SIG-M5 treated with dmso at 0.1 percent for 504 hours (cell line): ENCODE measurements around the gene TEX53.

Experiments used
- DNase-seq: peaks from one replicate; lab custom pipeline; 2025; ENCODE audit not compliant: unreplicated experiment; lab: John Stamatoyannopoulos, UW

TEX53 gene

DNA sequence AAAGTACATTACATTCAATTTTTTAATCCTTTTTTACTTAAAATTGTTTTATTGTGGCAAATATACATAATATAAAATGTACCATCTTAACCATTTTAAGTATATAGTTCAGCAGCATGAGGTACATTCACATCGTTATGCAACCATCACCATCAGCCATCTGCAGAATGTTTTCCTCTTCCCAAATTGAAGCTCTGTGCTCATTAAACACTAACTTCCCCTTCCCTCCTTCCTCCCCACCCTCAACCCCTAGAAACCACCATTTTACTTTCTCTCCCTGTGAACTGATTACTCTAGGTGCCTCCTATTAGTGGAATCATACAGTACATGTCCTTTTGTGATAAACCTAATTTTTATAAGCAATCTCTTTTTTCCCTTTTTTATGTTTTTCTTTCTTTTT is 15.6 kb downstream of the TEX53 start:
- peak; percentile 78 for DNase-seq

DNA sequence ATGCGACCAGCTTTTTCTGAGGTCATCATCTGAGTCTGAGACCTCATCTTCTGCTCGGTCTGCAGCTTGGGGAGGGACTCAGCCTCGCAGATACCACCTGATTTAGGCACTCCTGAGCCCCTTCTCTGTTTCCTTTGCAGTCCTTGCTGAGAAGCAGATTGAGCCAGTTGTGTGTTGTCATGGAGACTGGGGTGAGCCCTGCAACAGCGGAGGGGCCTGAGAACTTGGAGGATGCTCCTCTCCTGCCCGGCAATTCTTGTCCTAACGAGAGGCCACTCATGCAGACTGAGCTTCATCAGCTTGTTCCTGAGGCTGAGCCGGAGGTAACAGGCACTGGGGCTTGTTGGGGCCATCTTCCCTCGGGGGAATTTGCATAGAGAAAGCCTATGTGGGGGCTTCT is 19.2 kb downstream of the TEX53 start:
- DNase-seq: no peak

DNA sequence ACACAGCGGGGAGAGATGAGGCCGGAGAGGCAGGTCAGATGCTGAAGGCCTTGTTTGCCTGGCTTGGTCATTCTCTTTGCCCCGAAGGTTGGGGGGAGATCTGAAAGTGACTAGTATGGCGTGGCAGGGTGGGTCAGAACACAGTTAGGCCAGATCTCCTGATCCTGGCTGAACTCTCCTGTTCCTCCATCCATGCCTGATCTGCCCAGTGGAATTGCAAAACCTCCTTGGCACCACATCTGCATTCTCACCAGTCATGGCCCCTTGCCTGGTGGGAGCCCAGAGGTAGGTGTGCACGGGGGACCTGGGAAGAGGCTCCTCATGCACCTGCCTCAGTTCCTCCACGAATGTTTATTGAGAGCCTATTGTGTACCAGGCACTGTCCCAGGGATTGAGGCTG is 23.2 kb downstream of the TEX53 start:
- no peak for DNase-seq

DNA sequence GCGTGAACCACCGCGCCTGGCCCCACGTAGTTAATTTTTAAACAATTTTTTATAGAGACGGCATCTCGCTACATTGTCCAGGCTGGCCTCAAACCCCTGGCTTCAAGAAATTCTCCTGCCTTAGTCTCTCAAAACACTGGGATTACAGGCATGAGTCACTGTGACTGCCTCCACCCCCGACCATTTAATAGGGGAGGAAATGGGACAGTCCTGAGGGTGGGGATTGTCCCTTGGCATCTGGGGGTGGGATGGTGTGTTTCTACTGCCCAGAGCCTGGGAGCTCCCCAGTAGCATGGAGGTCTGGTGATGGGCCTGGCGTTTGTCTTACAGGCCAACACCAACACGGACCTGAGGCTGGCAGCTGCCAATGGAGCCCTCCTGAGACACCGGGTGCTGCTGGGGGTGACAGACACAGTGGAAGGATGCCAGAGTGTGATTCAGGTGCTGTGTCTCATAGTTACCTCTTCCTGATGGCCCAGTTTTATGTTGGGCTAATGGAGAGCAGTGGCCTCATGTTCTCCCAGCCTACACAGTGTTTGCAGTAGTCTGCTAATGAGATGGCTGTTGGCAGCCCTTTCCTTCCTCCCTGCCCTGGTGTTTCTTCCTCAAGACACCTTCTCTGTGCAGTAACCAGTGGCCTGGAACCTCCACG is 24.0 kb downstream of the TEX53 start:
- DNase-seq: no peak

DNA sequence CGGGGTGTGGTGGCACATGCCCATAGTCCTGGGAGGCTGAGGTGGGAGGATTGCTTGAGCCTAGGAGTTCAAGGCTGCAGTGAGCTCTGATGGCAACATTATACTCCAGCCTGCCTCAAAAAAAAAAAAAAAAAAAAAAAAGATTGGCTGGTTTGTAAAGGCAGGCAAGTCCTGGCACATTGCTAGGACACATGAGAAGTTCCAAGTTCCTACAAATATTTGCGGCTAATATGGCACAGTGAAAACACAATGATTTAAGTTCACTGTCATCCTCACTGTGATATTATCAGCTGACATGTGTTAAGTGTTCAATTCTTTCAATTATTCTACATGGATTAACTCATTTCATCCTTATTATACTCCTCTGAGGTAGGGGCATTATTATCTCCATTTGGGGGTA is 26.4 kb downstream of the TEX53 start:
- no peak for DNase-seq

DNA sequence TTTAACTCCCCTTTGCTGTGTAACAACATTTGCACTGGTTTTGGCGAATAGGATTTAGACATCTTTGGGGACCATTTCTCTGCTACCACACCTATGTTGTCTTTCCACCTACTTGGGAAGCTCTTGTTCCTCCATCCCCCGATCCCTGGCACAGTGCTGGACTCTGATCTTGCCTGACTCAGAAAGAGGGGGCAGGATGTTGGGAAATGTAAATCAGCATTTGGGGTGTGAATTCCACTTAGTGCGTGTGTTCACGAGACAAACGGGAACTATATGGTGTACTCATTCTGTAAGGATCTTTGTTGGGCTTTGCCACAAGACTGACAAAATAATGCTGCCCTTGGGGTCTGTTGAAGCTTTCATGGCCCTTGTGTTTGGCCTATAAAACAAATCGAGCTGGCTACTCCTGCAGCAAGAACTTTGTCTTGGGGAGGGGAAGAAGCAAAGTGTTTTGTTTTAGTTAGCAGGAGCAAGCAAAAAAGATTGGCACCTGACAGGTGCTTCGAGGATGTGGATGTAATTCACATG is 28.0 kb downstream of the TEX53 start:
- no peak for DNase-seq

DNA sequence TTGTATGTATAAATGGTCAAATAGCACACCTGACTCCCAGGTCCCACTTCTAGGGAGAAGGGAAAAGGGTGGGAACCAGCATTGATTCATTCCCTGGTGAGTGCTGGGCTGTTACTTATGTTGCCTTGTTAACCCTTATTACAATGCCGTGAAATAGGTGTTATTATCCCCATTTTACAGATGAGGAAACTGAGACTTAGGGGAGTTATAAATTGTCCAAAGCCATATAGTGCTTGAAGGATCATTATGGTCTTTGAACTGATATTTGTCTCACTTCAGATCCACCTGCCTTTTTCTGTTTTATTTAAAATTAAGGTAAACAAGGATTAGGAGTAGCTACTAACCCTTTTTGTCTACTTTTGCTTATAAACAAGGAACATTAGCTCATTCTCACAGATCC is 30.1 kb downstream of the TEX53 start:
- no peak for DNase-seq

DNA sequence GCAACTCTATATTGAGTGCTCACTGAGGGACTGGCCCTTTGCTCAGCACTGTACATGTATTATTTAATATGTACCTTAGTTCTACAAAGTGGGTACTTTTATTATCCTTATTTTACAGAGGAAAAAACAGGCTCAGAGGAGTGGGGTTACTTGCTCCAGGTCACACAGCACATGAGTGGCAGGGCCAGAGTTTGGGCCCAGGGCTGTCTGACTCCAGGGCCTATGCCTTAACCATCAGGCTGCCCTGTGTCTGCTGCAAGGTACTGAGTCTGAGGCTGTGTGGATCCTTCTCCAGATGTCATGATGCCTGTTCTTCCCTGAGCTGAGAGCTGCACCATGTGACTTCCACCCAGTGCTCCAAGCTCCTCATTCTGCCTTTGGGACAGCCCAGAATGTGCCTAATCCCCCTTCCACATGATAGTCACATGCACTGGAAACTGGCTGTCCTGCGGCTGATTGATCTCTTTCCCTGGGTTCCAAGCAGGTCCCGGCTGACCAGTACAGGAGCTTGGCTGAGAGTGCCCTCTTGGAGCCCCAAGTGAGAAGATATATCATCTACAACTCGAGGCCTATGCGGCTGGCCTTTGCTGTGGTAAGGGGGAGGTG is 31.1 kb downstream of the TEX53 start:
- DNase-seq: no peak

DNA sequence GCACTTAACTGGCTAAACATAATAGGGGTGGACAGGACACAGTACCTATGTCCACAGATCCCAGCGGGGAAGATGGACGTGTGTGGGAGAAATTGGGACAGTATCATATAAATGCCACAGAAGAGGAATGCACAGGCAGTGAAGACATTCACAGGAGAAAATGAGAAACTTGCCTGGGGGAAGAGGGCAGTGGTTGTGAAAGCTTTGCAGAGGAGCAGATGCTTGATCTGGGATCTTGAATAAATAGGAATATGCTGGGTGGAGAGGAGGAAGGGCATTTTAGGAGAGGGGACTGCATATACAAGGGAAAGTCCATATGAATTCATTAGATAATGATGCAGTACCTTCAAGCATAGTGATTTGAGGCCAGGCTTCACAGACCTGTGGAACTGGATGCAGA is 32.9 kb downstream of the TEX53 start:
- no peak for DNase-seq

DNA sequence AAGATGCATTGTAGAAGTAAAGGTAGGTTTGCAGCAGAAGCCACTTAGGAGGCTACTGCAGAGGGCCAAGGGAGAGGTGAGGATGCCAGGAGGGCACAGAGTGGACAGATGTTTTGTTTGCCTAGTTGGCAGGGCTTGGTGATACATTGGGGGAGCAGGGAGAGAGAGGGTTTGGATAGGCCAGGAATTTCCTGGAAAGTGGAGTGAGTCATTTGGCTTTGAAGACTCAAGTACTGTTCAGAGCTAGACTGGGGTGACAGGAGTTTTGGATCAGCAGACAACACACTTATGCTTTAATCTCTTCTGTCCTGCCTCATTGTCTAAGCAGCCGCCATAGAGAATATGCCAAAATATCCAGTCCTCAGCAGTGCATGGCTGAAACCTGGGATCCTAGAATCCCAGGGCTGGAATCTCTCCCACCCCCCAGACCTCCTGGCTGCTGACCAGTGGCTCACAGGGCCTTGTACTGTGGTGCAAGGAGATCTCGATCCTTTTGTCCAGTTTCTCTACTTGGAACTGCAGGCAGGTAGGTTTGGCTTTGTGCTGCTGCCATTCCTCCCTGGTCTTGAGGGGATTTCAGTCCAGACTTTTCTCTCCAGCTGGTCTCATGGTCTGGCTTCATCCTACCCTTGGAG is 35.5 kb downstream of the TEX53 start:
- DNase-seq: no peak

DNA sequence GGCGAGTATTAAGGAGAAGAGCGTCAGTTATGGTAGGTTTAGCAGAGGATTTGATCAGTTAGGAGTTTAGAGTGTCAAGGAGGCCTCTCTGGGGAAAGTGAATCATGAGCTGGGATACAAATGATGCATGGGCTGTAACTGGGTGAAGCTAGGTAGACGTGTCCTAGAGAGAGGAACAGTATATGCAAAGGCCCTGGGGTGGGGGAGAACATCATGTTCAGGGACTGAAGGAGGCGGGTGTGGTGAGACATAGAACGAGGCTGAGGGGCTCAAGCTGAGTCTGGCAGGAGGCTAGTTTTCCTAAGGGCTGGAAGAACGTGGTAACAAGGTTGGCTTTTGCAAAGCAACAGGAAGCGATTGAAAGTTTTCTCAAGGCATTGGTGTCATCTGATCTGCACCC is 36.0 kb downstream of the TEX53 start:
- no peak for DNase-seq

DNA sequence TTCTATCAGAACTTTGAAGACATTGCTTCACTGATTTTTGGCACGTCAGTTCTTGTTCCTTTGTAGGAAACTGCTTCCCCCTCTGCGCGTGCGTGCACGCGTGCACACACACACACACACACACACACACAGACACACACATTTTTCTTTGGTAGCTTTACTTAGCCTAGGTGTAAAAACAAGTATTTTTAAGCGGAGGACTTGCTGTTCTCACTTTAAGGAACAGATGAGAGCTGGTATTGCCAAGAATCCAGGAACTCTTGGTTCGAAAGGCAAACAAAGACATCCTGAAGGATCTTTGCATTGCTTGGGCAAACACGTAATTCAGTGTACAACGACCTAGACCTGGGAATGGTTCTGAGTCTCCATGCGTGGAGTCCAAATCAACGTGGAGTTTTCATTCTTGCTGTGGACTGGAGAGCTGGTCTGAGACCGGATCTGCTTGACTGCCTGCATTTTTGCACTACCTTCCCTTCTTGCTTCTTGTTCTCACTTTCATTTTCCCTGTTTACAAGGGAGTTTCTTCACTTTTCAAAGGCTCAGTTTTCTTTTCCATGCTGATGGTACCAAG is 38.3 kb downstream of the TEX53 start:
- DNase-seq: no peak

DNA sequence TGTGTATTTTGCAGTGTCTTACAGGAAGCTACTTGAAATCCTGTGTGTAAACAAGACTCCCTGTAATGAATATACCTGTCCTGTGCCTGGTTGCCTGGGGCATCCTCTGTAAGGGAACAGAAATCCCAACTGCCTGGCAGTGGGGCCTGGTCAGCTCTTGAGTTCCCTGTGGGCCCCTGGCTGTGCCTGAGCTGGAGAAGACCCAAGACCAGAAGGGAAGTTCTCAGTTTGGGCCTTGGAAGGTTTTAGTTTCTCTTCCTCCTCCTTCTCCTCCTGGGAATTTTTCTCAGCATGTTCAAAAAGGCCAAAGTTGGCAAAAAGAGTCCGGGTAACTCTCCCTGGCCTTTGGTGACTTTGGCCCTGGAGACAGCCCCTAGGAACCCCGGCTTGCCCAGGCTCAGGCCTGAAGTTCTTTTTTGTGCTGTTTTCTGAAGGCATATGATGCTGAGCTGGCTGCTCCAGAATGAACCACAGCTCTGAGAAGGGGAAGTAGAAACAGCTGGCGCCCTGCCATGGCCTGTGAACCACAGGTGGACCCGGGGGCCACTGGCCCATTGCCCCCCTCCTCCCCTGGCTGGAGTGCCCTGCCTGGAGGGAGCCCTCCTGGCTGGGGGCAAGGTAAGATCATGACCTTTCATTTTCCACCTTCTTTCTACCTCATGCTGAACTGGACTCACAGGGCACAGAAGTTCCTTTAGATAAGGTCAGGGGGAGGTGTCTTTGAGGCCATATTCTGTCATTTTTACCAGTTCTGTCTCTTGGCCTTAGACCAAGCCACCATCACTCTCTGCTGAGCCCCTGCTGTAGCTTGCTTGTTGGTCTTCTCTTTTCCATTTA is 40.7 kb downstream of the TEX53 start:
- peak; percentile 36 for DNase-seq

DNA sequence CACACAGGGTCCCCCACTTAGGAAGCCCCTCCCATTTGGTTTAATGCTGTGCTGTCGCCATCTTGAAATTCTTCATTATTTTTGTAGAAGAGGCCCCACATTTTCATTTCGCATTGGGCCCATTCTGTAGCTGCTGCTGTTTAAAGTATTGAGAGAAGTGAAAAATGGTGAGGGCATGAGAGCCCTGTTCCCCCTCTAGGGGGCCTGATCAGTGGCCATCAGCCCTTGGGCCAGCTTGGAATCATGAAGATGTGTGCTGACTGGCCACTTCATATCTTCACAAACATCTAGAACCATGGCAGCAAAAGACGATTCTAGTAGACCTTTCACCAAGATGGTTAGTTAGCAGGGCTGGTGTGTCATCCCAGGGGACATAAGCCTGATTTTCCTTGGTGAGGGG is 43.2 kb downstream of the TEX53 start:
- no peak for DNase-seq

DNA sequence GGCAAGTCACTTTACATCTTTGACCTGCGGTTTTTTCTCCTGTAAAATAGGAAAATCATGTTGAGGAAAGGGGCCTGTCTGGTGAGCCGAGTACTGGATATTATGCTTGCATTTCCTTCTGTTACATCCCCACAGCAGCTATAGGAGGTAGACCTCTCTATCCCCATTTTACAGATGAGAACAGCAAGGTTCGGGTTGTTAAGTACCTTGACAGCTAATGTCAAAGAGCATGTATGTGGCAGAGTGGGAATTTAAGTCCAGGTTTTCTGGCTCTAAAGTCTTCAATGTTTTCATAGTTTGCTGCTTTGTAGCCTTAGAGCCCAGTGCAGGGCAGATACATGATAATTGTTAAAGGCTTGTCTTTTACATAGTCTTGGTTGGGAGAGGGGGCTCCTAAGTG is 43.7 kb downstream of the TEX53 start:
- DNase-seq: no peak

DNA sequence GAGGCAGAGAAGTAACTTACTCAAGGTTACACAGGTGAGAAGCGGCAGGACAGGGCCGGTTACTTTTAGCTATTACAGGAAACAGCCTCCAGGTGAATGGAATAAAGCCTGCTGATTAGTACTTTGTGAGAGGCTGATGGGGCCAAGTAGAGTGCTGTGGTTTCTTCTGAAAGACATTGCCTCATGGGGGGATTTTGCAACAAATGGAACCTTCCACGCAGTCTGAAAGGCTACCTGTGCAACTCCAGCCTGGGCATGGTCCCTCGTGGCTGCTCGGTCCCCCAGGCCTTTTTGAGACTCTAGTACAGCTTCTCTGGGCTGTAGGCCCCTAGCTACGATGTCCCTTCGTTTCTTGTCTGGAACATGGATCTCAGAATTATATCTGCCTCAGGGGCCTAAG is 44.5 kb downstream of the TEX53 start:
- no peak for DNase-seq

DNA sequence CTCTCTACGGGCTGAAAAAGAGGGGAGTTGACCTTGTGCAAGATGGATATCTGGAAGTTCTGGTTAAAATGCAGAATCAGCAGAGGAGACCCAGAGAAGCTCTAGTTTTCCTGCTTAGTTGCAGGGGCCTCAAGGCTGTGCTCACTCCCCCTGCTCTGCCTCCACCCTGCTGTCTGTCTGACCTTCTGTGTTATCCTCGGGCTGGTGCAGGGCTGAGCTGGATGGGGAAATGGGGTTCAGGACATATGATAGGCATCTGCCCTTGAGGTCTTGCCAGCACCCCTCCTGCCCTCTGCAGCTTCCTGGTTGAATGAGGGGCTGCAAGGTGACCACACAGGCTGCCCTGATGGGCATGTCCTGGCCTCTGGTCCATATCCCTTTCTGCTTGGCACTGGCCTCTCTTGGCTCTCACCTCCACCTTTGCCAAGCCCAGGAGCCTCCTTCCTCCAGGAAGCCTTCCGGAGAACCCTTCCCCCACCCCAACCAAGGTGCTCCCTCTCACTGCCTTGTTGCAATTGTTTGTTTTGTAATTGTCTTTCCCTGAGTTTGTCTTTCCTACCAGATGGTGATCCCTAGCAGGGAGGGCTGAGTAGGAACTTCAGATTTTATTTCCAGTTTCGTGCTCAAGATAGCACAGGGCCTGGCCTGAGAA is 45.2 kb downstream of the TEX53 start:
- no peak for DNase-seq

DNA sequence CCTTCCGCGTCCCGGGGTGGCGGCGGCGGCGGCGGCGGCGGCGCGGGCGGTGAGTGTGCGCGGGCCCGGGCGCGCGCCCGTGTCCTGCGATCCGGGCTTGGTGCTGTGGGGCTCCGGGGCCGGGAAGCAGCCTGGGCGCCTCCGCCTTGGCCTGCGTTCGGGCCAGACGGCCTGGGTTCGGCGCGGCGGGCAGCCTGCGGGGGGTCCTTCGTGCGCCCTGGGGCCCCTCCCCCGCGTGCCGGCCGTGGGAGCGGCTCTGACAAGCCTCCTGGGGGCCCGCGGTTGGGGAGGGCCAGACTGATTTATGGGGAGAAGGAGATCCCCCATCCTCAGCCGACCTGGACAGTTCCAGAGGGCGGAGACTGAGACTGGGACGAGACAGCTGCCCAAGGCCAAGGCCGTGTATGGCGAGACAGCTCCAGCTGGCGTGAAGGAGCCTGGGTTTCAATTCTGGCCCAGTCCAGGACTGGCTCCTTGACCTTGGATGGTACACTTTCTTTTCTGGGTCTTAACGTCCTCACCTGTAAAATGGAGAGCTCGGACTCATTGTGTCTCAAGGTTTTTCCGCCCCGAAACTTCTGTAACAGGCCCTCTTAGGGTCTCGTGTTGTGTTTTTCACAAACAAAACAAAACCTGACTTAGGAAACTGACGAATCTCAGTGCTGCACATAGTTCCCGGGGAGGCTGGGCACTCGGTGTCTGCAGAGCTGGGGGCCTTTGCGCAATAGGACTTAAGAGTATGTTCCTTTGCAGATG is 45.9 kb downstream of the TEX53 start:
- DNase-seq: peak; percentile 90

DNA sequence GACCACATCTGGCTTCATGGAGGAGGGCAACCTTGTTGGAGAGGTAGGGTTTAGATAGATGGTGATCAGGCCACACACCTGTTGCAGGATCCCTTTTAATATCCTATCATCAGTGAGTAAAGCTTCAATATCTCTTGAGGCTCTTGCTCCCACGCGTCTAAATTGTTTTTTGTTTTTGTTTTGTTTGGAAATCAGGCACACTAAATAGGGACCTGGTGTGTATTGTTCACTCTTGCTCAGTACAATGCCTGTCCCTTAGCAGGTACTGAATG is 49.1 kb downstream of the TEX53 start:
- DNase-seq: no peak
